HepG2 (cell line): Measurements from ENCODE around the gene ZNF316. TPM values are rescaled to one million over a fixed set of nuclear protein-coding genes. Genes with fewer than 3 reads are reported as not detected.

ENCODE experiments used
- ARNT2 ChIP-seq: sonication (generic); formaldehyde crosslinking; IDR thresholded peaks from 2 replicates; pipeline ENCODE4 v1.8.0; 2022; ENCODE audit warnings: mild to moderate bottlenecking, low read depth, missing genetic modification reagents, moderate library complexity
- ATF6 ChIP-seq: sonication (generic); formaldehyde crosslinking; conservative IDR thresholded peaks from 2 replicates; pipeline ENCODE4 v1.4.0; 2020; ENCODE audit warnings: missing genetic modification reagents
- EED ChIP-seq: sonication (generic); formaldehyde crosslinking; IDR thresholded peaks from 2 replicates; pipeline ENCODE4 v1.5.0; 2020; ENCODE audit warnings: mild to moderate bottlenecking, missing genetic modification reagents
- MATR3 ChIP-seq: sonication (generic); formaldehyde crosslinking; IDR thresholded peaks from 2 replicates; pipeline ENCODE4 v1.4.0; 2020; ENCODE audit warnings: missing genetic modification reagents
- MAX ChIP-seq: IDR thresholded peaks from 2 replicates; pipeline ENCODE4 v1.6.1; 2012; ENCODE audit warnings: inconsistent platforms
- MED1 ChIP-seq: sonication (generic); formaldehyde crosslinking; IDR thresholded peaks from 2 replicates; pipeline ENCODE4 v1.4.0; 2020; ENCODE audit warnings: missing genetic modification reagents
- MIER2 ChIP-seq: IDR thresholded peaks from 2 replicates; pipeline ENCODE4 v1.6.1; 2016; ENCODE audit warnings: missing biosample characterization, missing genetic modification reagents
- MIER3 ChIP-seq: IDR thresholded peaks from 2 replicates; pipeline ENCODE4 v1.6.1; 2016; ENCODE audit warnings: missing compliant biosample characterization, borderline replicate concordance
- NCOA2 ChIP-seq: sonication (generic); formaldehyde crosslinking; IDR thresholded peaks from 2 replicates; pipeline ENCODE4 v1.8.0; 2022; ENCODE audit warnings: inconsistent platforms
- SKIL ChIP-seq: sonication (generic); formaldehyde crosslinking; IDR thresholded peaks from 2 replicates; pipeline ENCODE4 v1.8.0; 2022; ENCODE audit warnings: missing genetic modification reagents, mild to moderate bottlenecking, moderate library complexity, borderline replicate concordance
- TOE1 ChIP-seq: sonication (generic); formaldehyde crosslinking; IDR thresholded peaks from 2 replicates; pipeline ENCODE4 v1.4.0; 2020; ENCODE audit warnings: mild to moderate bottlenecking, missing genetic modification reagents
- YY1 ChIP-seq: IDR thresholded peaks from 2 replicates; pipeline ENCODE4 v1.6.1; 2011; ENCODE audit warnings: low read length, low read depth, moderate library complexity, mild to moderate bottlenecking; ENCODE audit not compliant: insufficient read depth, insufficient replicate concordance
- ZBTB42 ChIP-seq: sonication (generic); formaldehyde crosslinking; IDR thresholded peaks from 2 replicates; pipeline ENCODE4 v1.5.0; 2020; ENCODE audit warnings: mild to moderate bottlenecking, missing genetic modification reagents
- ZBTB7B ChIP-seq: sonication (generic); formaldehyde crosslinking; IDR thresholded peaks from 2 replicates; pipeline ENCODE4 v1.4.0; 2020; ENCODE audit warnings: missing genetic modification reagents
- ZIK1 ChIP-seq: sonication (generic); formaldehyde crosslinking; IDR thresholded peaks from 2 replicates; pipeline ENCODE4 v1.5.0; 2020; ENCODE audit warnings: mild to moderate bottlenecking, low read depth, missing genetic modification reagents, borderline replicate concordance
- polyA plus RNA-seq, 8 experiments: library from polyadenylated mRNA; depleted of rRNA in 3 of 8; stranded (reverse) in 7 of 8; unstranded in 1 of 8; fragments of >200 nt; fragmentation: Illumina TruSeq in 4 of 8; extraction: Trizol in 4 of 8; gene quantifications; 2 replicates each; pipeline versions ENCODE4 v1.2.1 to v1.2.3, GENCODE V29; 2011 to 2016; ENCODE audit warnings: low read depth in 4 of 8, missing spikeins in 1 of 8, mixed read lengths in 1 of 8; ENCODE audit not compliant: insufficient read depth in 1 of 8
- total RNA-seq, 5 experiments: library from RNA; depleted of rRNA; stranded (reverse); fragments of >200 nt; fragmentation: Illumina TruSeq; extraction: Trizol; gene quantifications; 2 replicates each; pipeline ENCODE4 v1.2.3, GENCODE V29; 2016; ENCODE audit warnings: low read depth in 1 of 5
- TF ChIP-seq, protein P1 (sequence below): sonication (generic); IDR thresholded peaks from 2 replicates; pipeline ENCODE4 v1.6.1; 2016; ENCODE audit warnings: low read depth, borderline replicate concordance
- TF ChIP-seq, protein P2 (sequence below): IDR thresholded peaks from 2 replicates; pipeline ENCODE4 v1.6.1; 2018; ENCODE audit warnings: missing genetic modification reagents, mild to moderate bottlenecking, missing compliant biosample characterization
- TF ChIP-seq, protein P3 (sequence below): sonication (generic); formaldehyde crosslinking; IDR thresholded peaks from 2 replicates; pipeline ENCODE4 v1.4.0; 2020; ENCODE audit warnings: missing genetic modification reagents
- TF ChIP-seq, protein P4 (sequence below): sonication (generic); formaldehyde crosslinking; IDR thresholded peaks from 2 replicates; pipeline ENCODE4 v1.4.0; 2020; ENCODE audit warnings: mild to moderate bottlenecking, missing genetic modification reagents

Gene ZNF316
- total and polyA plus RNA-seq, 2 of the 13 experiments (the other 11 are each of a cell fraction or from before 2014, with no cell fraction given) = 4.3 to 9.9 TPM

DNA sequence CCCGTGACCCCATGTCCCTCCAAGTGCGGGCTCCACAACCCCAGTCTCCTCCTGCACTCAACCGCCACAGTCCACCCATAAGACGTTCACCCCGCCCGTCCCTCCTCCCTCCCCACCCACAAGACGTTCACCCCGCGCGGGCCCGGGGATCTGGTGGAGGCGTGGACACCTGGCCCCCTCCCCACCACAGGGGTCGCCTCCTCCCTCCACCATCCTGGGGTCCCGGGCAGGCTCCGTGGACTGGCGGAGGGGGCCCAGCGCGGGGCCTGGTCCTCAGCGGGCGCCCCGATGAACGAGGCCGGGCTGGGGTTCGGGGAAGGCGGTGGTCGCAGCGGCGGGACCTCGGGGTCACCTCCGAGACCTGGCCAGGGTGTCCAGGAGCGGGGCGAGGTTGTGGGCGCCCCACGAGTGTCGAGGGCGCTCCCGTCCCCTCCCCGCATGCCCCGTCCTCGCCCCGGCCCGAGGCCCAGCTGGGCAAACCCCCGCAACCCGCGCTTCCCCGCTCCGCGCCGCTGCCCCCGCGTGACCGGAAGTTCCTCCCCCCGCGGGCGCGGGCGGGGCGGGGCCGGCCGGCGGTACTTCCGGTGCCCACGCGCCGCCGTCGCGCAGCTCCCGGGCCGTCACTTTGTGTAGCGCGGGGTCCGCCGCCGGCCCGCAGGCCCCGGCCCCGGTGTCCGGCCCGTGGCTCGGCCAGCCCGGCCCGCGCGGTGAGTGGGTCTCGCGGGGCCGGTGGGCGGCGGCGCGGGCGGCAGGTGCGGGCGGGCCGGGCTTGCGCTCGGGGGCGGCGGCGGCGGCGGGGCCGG is at the start of gene ZNF316 (continued):
- TF ChIP-seq, protein P1, sequence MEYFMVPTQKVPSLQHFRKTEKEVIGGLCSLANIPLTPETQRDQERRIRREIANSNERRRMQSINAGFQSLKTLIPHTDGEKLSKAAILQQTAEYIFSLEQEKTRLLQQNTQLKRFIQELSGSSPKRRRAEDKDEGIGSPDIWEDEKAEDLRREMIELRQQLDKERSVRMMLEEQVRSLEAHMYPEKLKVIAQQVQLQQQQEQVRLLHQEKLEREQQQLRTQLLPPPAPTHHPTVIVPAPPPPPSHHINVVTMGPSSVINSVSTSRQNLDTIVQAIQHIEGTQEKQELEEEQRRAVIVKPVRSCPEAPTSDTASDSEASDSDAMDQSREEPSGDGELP = peak; percentile 23; the same call in 1 of the 2 replicates
- TF ChIP-seq MED1 = 0 out of 2 replicates have a peak, but pooled peaks have one; percentile 26
- TF ChIP-seq EED (CRISPR knock-in tag) = peak; percentile 74; the same call in 1 of the 2 replicates
- no peak for TF ChIP-seq ZBTB42 (CRISPR knock-in tag)
- no peak for TF ChIP-seq MIER2 (CRISPR knock-in tag)
- no peak; the same call in 1 of the 2 replicates for TF ChIP-seq ZIK1 (CRISPR knock-in tag)
- TF ChIP-seq MAX = peak; percentile 90
- no peak for TF ChIP-seq SKIL (CRISPR knock-in tag)
- no peak for TF ChIP-seq MATR3
- no peak for TF ChIP-seq NCOA2 (CRISPR knock-in tag)
- TF ChIP-seq ATF6 (CRISPR knock-in tag) = no peak
- no peak for TF ChIP-seq ZBTB7B
- TF ChIP-seq MIER3 (CRISPR knock-in tag) = no peak
- TF ChIP-seq, protein P2, sequence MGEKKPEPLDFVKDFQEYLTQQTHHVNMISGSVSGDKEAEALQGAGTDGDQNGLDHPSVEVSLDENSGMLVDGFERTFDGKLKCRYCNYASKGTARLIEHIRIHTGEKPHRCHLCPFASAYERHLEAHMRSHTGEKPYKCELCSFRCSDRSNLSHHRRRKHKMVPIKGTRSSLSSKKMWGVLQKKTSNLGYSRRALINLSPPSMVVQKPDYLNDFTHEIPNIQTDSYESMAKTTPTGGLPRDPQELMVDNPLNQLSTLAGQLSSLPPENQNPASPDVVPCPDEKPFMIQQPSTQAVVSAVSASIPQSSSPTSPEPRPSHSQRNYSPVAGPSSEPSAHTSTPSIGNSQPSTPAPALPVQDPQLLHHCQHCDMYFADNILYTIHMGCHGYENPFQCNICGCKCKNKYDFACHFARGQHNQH (CRISPR knock-in tag) = no peak
- TF ChIP-seq TOE1 (CRISPR knock-in tag) = no peak
- peak; percentile 30; the same call in 1 of the 2 replicates for TF ChIP-seq ARNT2 (CRISPR knock-in tag)
- TF ChIP-seq, protein P3, sequence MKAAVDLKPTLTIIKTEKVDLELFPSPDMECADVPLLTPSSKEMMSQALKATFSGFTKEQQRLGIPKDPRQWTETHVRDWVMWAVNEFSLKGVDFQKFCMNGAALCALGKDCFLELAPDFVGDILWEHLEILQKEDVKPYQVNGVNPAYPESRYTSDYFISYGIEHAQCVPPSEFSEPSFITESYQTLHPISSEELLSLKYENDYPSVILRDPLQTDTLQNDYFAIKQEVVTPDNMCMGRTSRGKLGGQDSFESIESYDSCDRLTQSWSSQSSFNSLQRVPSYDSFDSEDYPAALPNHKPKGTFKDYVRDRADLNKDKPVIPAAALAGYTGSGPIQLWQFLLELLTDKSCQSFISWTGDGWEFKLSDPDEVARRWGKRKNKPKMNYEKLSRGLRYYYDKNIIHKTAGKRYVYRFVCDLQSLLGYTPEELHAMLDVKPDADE (CRISPR knock-in tag) = no peak
- TF ChIP-seq, protein P4, sequence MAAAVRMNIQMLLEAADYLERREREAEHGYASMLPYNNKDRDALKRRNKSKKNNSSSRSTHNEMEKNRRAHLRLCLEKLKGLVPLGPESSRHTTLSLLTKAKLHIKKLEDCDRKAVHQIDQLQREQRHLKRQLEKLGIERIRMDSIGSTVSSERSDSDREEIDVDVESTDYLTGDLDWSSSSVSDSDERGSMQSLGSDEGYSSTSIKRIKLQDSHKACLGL (CRISPR knock-in tag) = peak; percentile 46; the same call in 1 of the 2 replicates
- peak; percentile 33 for TF ChIP-seq YY1
